Upper lobe of right lung (tissue), 1 donor: ENCODE results near the gene KIFC3. TPM values are rescaled to one million over a fixed set of nuclear protein-coding genes. Genes with fewer than 3 reads are reported as not detected.
"Not testable (repeated sequence)": the region's sequence is repeated elsewhere in the genome, so short reads cannot be mapped to it uniquely, and the experiment has no call there.

Experiments used
- ATAC-seq: fragments of 200-7000 bp; cut with Tn5 transposase; one replicate; pipeline ENCODE4 v1.9.1; 2020; ENCODE audit warnings: mild to moderate bottlenecking, moderate library complexity
- DNase-seq: peaks from one replicate; pipeline ENCODE4 v3.0.0-alpha.2; 2020
- H3K27ac ChIP-seq: fragments of 200-600 bp; one replicate; pipeline ENCODE4 v1.8.0; 2022
- H3K27me3 ChIP-seq: fragments of 200-600 bp; one replicate; pipeline ENCODE4 v1.8.0; 2022; ENCODE audit warnings: mild to moderate bottlenecking
- H3K36me3 ChIP-seq: fragments of 200-600 bp; one replicate; pipeline ENCODE4 v1.8.0; 2022
- H3K4me1 ChIP-seq: fragments of 200-600 bp; one replicate; pipeline ENCODE4 v1.8.0; 2022
- H3K4me3 ChIP-seq: fragments of 200-600 bp; one replicate; pipeline ENCODE4 v1.8.0; 2022; ENCODE audit warnings: mild to moderate bottlenecking
- H3K9me3 ChIP-seq: fragments of 200-600 bp; one replicate; pipeline ENCODE4 v1.8.0; 2022
- CTCF ChIP-seq: fragments of 200-600 bp; IDR thresholded peaks from one replicate; pipeline ENCODE4 v1.8.0; 2022; ENCODE audit warnings: antibody characterized with exemption
- intact Hi-C: fragments of 100-400 bp; cut with DNase I; formaldehyde crosslinking; loops from one replicate; pipeline ENCODE4 v1.11.0; 2022
- total RNA-seq: library from RNA; stranded (reverse); fragmentation: NEBNext Ultra II Directional; extraction: Animal tissue kit (Norgen Biotek cat#: 25700); gene quantifications from one replicate; pipeline ENCODE4 v1.2.1, GENCODE V29; 2021
- donor health status: DM: no; HTN: yes; CAD: no; lungs with severe emphysema.

The KIFC3 gene
- total RNA-seq, 1 donor from 2014 or later: 99.1 TPM

DNA sequence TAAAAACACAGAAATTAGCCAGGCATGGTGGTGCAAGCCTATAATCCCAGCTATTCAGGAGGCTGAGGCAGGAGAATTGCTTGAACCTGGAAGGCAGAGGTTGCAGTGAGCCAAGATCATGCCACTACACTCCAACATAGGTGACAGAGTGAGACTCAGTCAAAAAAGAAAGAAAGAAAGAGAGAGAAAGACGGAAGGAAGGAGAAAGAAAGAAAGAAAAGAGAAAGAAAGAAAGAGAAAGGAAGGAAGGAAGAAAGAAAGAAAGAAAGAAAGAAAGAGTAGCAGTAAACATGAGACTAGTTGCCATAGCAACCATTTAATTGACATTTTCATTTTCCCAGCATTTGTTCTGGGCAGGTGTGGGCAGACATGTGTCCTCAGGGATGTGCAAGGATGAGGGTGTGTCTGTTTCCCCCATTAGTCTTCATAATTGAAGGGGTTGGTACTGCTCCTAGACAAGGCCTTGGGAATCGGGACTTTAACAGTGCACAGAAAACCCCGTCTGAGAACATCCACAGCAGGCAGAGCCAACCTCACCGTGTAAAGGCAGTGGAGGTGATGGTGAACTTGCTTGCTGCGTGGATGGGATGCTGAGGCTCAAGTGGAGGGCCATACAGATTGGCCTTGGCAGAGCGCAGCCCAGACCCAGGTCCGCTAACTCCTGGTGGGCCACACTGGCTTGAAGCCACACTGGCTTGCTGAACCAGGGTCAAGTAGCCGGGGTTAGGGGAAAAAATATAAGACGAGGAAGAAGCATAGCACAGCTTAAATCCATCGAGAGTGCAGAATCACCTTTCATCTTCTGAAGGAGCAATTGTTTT lies 35.2 kb upstream of the KIFC3 start:
- no peak for TF ChIP-seq CTCF
- Histone ChIP-seq H3K9me3 (no peaks in the 10 kb centered on the region), H3K36me3 (no peaks in the 10 kb centered on the region), H3K27ac (no peak overlapping the region), H3K4me3 (no peak overlapping the region), H3K4me1 (no peaks in the 10 kb centered on the region), H3K27me3 (no peaks in the 10 kb centered on the region)
- intact Hi-C loops: no loop called here
- ATAC-seq (no peak), DNase-seq (no peak)

GRCh38 chr16:57835439-57835838 lies 33.1 kb upstream of the KIFC3 start:
- H3K4me3 ChIP-seq, H3K36me3 ChIP-seq, H3K4me1 ChIP-seq, H3K27me3 ChIP-seq, H3K27ac ChIP-seq, H3K9me3 ChIP-seq, intact Hi-C loops, DNase-seq, ATAC-seq: not testable (repeated sequence)

DNA sequence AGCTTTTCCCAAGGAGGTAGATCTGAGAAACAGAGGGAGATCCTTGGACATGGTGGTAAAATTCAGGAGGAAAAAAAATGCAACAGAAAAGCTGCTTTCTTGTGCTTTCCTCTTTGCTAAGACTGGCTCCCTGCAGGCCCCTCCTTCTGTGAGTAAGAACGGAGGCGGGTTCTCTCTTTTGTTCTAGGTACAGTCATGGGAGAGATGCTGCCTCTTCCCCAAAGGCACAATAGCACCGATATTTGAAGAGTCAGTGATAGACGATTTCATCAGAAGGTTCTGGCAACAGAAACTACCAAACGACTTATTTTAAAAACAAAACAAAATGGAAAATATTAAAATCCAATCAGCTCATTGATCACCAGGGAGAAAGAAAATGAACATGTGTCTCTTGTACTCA lies 32.6 kb upstream of the KIFC3 start:
- DNase-seq: no peak
- intact Hi-C loops: no loop called here
- H3K4me1 ChIP-seq: no peaks in the 10 kb centered on the region
- no peaks in the 10 kb centered on the region for H3K9me3 ChIP-seq
- no peak overlapping the region for H3K4me3 ChIP-seq
- H3K27ac ChIP-seq: no peak overlapping the region
- no peak for TF ChIP-seq CTCF
- no peak for ATAC-seq
- no peaks in the 10 kb centered on the region for H3K36me3 ChIP-seq
- no peaks in the 10 kb centered on the region for H3K27me3 ChIP-seq

GRCh38 chr16:57830890-57831484 lies 28.7 kb upstream of the KIFC3 start:
- no peak overlapping the region for H3K4me3 ChIP-seq
- no peaks in the 10 kb centered on the region for H3K4me1 ChIP-seq
- no peak overlapping the region for H3K27ac ChIP-seq
- TF ChIP-seq CTCF: no peak
- no peak for DNase-seq
- no peaks in the 10 kb centered on the region for H3K27me3 ChIP-seq
- H3K36me3 ChIP-seq: no peaks in the 10 kb centered on the region
- no peaks in the 10 kb centered on the region for H3K9me3 ChIP-seq
- no peak for ATAC-seq
- intact Hi-C loops: no loop called here

- TF ChIP-seq CTCF: no peak
- H3K4me1 ChIP-seq: no peaks in the 10 kb centered on the region
- no peak overlapping the region for H3K4me3 ChIP-seq
- DNase-seq (no peak), ATAC-seq (no peak)
- H3K9me3 ChIP-seq: no peaks in the 10 kb centered on the region
- no peak overlapping the region for H3K27ac ChIP-seq
- H3K36me3 ChIP-seq: no peaks in the 10 kb centered on the region
- no peaks in the 10 kb centered on the region for H3K27me3 ChIP-seq
- intact Hi-C loops: no loop called here
Measured at GRCh38 chr16:57829969-57830360, 27.7 kb upstream of the KIFC3 start.

DNA sequence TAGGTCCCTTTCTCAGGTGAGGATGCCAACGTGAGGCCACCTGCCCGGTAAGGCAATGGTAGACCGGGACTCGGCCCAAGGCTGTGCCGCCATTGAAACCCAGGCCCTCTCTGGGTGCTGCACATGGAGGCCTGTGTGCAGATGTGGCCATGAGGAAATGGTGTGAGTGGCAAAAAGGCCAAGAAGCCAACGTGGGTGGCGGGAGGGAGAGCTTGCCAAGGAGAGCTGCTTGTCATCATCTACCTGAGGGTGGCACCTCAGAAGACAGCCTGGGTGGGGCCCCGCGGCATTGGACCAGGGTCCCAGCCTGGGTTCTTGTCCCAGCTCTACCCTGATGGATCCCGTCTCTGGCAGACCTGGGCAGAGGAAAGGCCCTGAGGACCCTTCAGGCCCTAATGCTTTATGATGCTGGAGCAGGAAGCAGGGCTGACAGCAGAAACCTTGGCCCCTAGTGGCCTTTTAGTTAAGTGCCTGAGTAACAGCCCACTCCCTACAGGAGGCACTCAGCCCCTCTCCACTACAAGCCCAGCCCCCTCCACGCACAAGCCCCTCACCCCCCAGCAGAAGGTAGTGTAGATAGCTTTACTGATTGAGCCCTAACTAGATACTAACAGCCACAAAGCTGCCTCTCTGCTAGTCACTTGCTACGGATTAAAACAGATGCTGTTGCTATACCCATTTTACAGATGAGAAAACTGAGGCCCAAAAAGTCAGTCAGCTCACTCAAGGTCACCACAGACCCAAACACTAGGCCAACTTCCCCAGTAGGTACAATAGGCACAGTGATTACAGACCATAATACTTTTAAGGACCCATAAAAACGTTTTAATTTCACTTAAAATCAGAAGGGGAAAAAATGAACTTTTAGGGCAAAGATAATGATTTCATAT lies 26.2 kb upstream of the KIFC3 start:
- intact Hi-C loops: no loop called here
- ATAC-seq (no peak), DNase-seq (no peak)
- H3K4me3 ChIP-seq: no peak overlapping the region
- H3K27ac ChIP-seq: no peak overlapping the region
- no peaks in the 10 kb centered on the region for H3K36me3 ChIP-seq
- no peaks in the 10 kb centered on the region for H3K9me3 ChIP-seq
- no peaks in the 10 kb centered on the region for H3K4me1 ChIP-seq
- TF ChIP-seq CTCF: no peak
- no peaks in the 10 kb centered on the region for H3K27me3 ChIP-seq
